Measurements from ENCODE around the gene LDLRAD4. TPM values are rescaled to one million over a fixed set of nuclear protein-coding genes. Genes with fewer than 3 reads are reported as not detected.

LDLRAD4 gene
- total RNA-seq, 2 donors from 2014 or later, result 33.1 to 41.2 TPM

DNA sequence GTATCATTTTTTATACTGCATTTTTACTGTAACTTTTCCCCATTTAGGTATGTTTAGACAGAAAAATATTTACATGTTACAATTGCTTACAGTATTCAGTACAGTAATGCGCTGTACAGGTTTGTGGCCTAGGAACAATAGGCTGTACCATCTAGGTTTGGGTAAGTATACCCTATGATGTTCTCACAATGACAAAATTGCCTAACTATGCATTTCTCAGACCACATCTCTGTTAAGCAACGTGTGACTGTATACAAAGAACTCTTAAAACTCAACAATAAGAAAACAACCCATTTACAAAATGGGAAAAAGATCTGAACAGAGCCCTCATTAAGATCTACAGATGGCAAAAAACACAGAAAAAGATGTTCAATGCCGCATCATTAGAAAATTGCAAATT is 478.4 kb downstream of the LDLRAD4 start:
- H3K36me3 ChIP-seq, result no peaks in the 10 kb centered on the region
- H3K4me1 ChIP-seq, result no peaks in the 10 kb centered on the region
- H3K4me3 ChIP-seq, result no peak overlapping the region
- DNase-seq (ENCODE audit: low spot score), result no peak
- no peaks in the 10 kb centered on the region for H3K9me3 ChIP-seq
- H3K27me3 ChIP-seq, result no peaks in the 10 kb centered on the region
- no peak overlapping the region for H3K27ac ChIP-seq
- TF ChIP-seq, protein P1, sequence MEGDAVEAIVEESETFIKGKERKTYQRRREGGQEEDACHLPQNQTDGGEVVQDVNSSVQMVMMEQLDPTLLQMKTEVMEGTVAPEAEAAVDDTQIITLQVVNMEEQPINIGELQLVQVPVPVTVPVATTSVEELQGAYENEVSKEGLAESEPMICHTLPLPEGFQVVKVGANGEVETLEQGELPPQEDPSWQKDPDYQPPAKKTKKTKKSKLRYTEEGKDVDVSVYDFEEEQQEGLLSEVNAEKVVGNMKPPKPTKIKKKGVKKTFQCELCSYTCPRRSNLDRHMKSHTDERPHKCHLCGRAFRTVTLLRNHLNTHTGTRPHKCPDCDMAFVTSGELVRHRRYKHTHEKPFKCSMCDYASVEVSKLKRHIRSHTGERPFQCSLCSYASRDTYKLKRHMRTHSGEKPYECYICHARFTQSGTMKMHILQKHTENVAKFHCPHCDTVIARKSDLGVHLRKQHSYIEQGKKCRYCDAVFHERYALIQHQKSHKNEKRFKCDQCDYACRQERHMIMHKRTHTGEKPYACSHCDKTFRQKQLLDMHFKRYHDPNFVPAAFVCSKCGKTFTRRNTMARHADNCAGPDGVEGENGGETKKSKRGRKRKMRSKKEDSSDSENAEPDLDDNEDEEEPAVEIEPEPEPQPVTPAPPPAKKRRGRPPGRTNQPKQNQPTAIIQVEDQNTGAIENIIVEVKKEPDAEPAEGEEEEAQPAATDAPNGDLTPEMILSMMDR (IDR thresholded peaks at IDR 0.05), result no peak

DNA sequence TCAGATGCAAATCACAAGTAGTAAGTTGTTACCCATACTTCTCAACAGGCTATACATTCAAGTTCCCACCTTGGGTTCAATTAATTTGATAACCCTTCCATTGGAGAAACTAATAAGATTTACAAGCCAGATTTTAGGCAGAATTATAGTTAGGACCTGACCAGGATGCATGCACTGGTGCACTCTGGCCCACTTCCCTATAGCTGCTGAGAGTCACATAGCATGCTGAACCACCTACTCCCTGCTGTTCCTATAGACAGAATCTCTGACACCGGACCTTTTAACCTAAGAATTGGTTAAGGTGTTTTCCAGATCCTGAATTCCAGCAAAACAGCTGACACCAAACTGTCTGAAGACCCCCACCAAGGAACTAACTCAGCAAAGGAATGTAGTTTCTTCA is 481.6 kb downstream of the LDLRAD4 start:
- H3K9me3 ChIP-seq, result peaks cover 0 to 10% of the 10 kb centered on the region in 2 donors
- no peaks in the 10 kb centered on the region for H3K4me1 ChIP-seq
- no peak for DNase-seq (ENCODE audit: low spot score)
- no peak overlapping the region for H3K4me3 ChIP-seq
- TF ChIP-seq, protein P1 (IDR thresholded peaks at IDR 0.05), result no peak
- no peaks in the 10 kb centered on the region for H3K27me3 ChIP-seq
- no peaks in the 10 kb centered on the region for H3K36me3 ChIP-seq
- no peak overlapping the region for H3K27ac ChIP-seq

Small RNA genes within 50 kb of the gene (microRNA-seq; reads per million reads assigned to microRNA genes)
- gene MIR4526 (ENCODE audit: borderline number of aligned reads in 2 of 2, borderline replicate concordance in 1 of 2) (0 reads per million in 2 donors), gene MIR5190 (ENCODE audit: borderline number of aligned reads in 2 of 2, borderline replicate concordance in 1 of 2) (0 reads per million in 2 donors)

Other genes starting within 250 kb of the LDLRAD4 start
- 10 to 100 TPM; 23.7 to 24.0 TPM for gene CEP192, start 227.4 kb upstream of the LDLRAD4 start, total RNA-seq